HEK293 (cell line): ENCODE measurements around the gene ZC3H8.

Source experiments
- CTCF ChIA-PET: fragments of 350-600 bp; formaldehyde crosslinking; extraction: SDS; loops from one replicate; lab custom pipeline; 2021; ENCODE audit warnings: antibody characterized with exemption; lab: Yijun Ruan, JAX
- POLR2A ChIA-PET: fragments of 300-600 bp; formaldehyde crosslinking; extraction: SDS; loops from one replicate; lab custom pipeline; 2020; ENCODE audit warnings: antibody characterized with exemption, inconsistent platforms; lab: Yijun Ruan, JAX
- H3K27ac ChIP-seq: fragments of 200-500 bp; sonication (Bioruptor generic); 2 replicates; pipeline ENCODE4 v1.5.1; 2014; ENCODE audit warnings: low read depth, low read length, control low read depth, inconsistent platforms; ENCODE audit errors: extremely low read depth
- H3K36me3 ChIP-seq, 2 experiments: fragments of 200-500 bp in 1 of 2; sonication (Bioruptor generic) in 1 of 2; 1 replicate in 1 of 2; 2 replicates in 1 of 2; pipeline ENCODE4 v1.5.1; 2014 to 2017; ENCODE audit warnings: inconsistent platforms in 2 of 2, low read length in 2 of 2; ENCODE audit not compliant: control insufficient read depth in 2 of 2, insufficient read depth in 1 of 2
- H3K4me1 ChIP-seq: fragments of 200-500 bp; sonication (Bioruptor generic); 2 replicates; pipeline ENCODE4 v1.5.1; 2014; ENCODE audit warnings: mild to moderate bottlenecking, low read length, inconsistent platforms; ENCODE audit not compliant: control insufficient read depth, insufficient read depth
- H3K4me3 ChIP-seq: 2 replicates; pipeline ENCODE4 v1.5.1; 2011; ENCODE audit warnings: low read depth, mild to moderate bottlenecking, control low read depth, low read length, moderate library complexity
- H3K9me3 ChIP-seq: fragments of 200-500 bp; sonication (Bioruptor generic); 2 replicates; pipeline ENCODE4 v1.5.1; 2014; ENCODE audit warnings: low read depth, low read length, inconsistent platforms; ENCODE audit not compliant: control insufficient read depth, insufficient read depth
- GLIS2 ChIP-seq: fragments of 450-650 bp; formaldehyde crosslinking; IDR thresholded peaks from 2 replicates; pipeline ENCODE4 v1.5.1; 2016; ENCODE audit warnings: missing biosample characterization, missing genetic modification characterization
- HOXD13 ChIP-seq: sonication (generic); formaldehyde crosslinking; IDR thresholded peaks from 2 replicates; pipeline ENCODE4 v1.8.0; 2022; ENCODE audit warnings: missing genetic modification reagents, borderline replicate concordance
- KLF1 ChIP-seq: fragments of 450-650 bp; formaldehyde crosslinking; IDR thresholded peaks from 2 replicates; pipeline ENCODE4 v1.5.1; 2016; ENCODE audit warnings: missing biosample characterization, missing genetic modification characterization
- ZEB2 ChIP-seq: fragments of 450-650 bp; formaldehyde crosslinking; IDR thresholded peaks from 2 replicates; pipeline ENCODE4 v1.5.1; 2016; ENCODE audit warnings: missing biosample characterization, missing genetic modification characterization
- ZNF121 ChIP-seq: fragments of 450-650 bp; formaldehyde crosslinking; IDR thresholded peaks from 2 replicates; pipeline ENCODE4 v1.5.1; 2016; ENCODE audit warnings: missing biosample characterization, missing genetic modification characterization
- ZNF16 ChIP-seq: fragments of 450-650 bp; formaldehyde crosslinking; IDR thresholded peaks from 2 replicates; pipeline ENCODE4 v1.5.1; 2016; ENCODE audit warnings: low read depth, missing biosample characterization, missing genetic modification characterization
- ZNF174 ChIP-seq: fragments of 450-650 bp; formaldehyde crosslinking; IDR thresholded peaks from 2 replicates; pipeline ENCODE4 v1.5.0; 2017; ENCODE audit warnings: missing biosample characterization, mild to moderate bottlenecking, missing genetic modification characterization
- ZNF184 ChIP-seq: fragments of 450-650 bp; IDR thresholded peaks from 2 replicates; pipeline ENCODE4 v1.5.1; 2018; ENCODE audit warnings: missing biosample characterization, mild to moderate bottlenecking, missing genetic modification characterization
- ZNF214 ChIP-seq: fragments of 450-650 bp; formaldehyde crosslinking; IDR thresholded peaks from 2 replicates; pipeline ENCODE4 v1.5.1; 2017; ENCODE audit warnings: missing biosample characterization, mild to moderate bottlenecking, missing genetic modification characterization, borderline replicate concordance
- ZNF24 ChIP-seq: fragments of 450-650 bp; formaldehyde crosslinking; IDR thresholded peaks from 2 replicates; pipeline ENCODE4 v1.5.1; 2016; ENCODE audit warnings: missing biosample characterization, missing genetic modification characterization
- ZNF311 ChIP-seq: fragments of 450-650 bp; formaldehyde crosslinking; IDR thresholded peaks from 2 replicates; pipeline ENCODE4 v1.5.1; 2017; ENCODE audit warnings: missing biosample characterization, missing genetic modification characterization, borderline replicate concordance
- ZNF341 ChIP-seq: fragments of 450-650 bp; formaldehyde crosslinking; IDR thresholded peaks from 2 replicates; pipeline ENCODE4; 2016; ENCODE audit warnings: low read depth, missing biosample characterization, missing genetic modification characterization
- ZNF510 ChIP-seq: fragments of 450-650 bp; formaldehyde crosslinking; IDR thresholded peaks from 2 replicates; pipeline ENCODE4 v1.5.1; 2018; ENCODE audit warnings: mild to moderate bottlenecking, missing genetic modification characterization, missing biosample characterization; ENCODE audit not compliant: insufficient replicate concordance
- ZNF561 ChIP-seq: fragments of 450-650 bp; IDR thresholded peaks from 2 replicates; pipeline ENCODE4 v1.5.1; 2018; ENCODE audit warnings: missing biosample characterization, missing genetic modification characterization, borderline replicate concordance
- ZNF660 ChIP-seq: fragments of 450-650 bp; IDR thresholded peaks from 2 replicates; pipeline ENCODE4 v1.5.1; 2018; ENCODE audit warnings: missing biosample characterization, mild to moderate bottlenecking, missing genetic modification characterization
- ZNF677 ChIP-seq: fragments of 450-650 bp; IDR thresholded peaks from 2 replicates; pipeline ENCODE4 v1.5.0; 2018; ENCODE audit warnings: missing biosample characterization, mild to moderate bottlenecking, missing genetic modification characterization, moderate library complexity
- ZNF837 ChIP-seq: fragments of 450-650 bp; formaldehyde crosslinking; IDR thresholded peaks from 2 replicates; pipeline ENCODE4 v1.5.1; 2016; ENCODE audit warnings: missing biosample characterization, missing genetic modification characterization
- TF ChIP-seq, protein P1 (sequence below): fragments of 450-650 bp; formaldehyde crosslinking; IDR thresholded peaks from 2 replicates; pipeline ENCODE4 v1.5.1; 2016; ENCODE audit warnings: missing biosample characterization, missing genetic modification characterization
- TF ChIP-seq, protein P2 (sequence below): fragments of 450-650 bp; formaldehyde crosslinking; conservative IDR thresholded peaks from 2 replicates; pipeline ENCODE4 v1.5.1; 2016; ENCODE audit warnings: low read depth, missing biosample characterization, missing genetic modification characterization
- TF ChIP-seq, protein P3 (sequence below): fragments of 450-650 bp; formaldehyde crosslinking; IDR thresholded peaks from 2 replicates; pipeline ENCODE4 v1.5.1; 2016; ENCODE audit warnings: missing biosample characterization, missing genetic modification characterization
- TF ChIP-seq, protein P4 (sequence below): fragments of 450-650 bp; formaldehyde crosslinking; IDR thresholded peaks from 2 replicates; pipeline ENCODE4 v1.5.1; 2016; ENCODE audit warnings: missing biosample characterization, missing genetic modification characterization
- TF ChIP-seq, protein P5 (sequence below): fragments of 450-650 bp; formaldehyde crosslinking; optimal IDR thresholded peaks from 2 replicates; pipeline ENCODE3; 2016; ENCODE audit warnings: missing biosample characterization, mild to moderate bottlenecking, missing genetic modification characterization

The ZC3H8 gene

DNA sequence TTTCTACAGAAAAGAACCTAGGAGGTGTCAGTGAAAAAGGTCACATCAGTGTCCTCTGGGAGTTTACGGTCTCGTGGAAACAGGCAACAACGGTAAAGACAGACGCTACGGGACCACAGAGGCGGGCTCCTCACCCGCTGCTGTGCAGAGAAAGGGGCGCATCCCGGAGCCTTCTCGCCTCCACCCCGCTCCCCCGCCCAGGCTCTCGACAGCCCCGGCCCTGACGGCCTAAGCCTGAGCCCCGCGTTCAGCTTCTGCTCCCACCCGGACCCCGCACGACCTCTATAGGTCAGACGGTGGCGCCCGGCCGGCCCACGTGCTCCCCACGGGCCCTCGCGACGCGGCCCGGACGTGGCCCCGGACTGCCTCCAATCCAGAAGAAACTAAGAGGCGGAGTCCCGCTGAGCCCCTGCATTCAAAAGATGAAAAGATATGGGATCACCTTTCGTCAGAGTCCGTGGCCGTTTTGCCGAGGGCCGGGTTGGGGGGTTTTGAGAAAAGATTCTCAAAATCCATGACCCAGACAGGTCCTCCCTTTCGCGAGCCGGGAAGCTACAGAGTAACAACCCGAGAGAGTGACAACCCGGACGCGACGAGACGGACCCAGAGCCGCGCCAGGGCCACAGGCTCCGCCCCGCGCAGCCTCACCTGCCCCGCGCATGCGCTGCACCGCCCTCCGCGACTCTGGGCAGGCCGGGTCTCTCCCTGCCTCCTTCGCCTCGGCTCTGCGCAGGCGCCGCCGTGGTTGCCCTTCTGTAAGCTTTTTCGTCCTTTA, at the start of gene ZC3H8 (continued):
- TF ChIP-seq ZNF561 (tag by site-specific recombination) (0 out of 2 replicates have a peak, but pooled peaks have one; percentile 40), ZNF341 (no peak; the same call in 1 of the 2 replicates), ZNF121 (tag by site-specific recombination) (no peak), ZNF660 (peak; percentile 45; the same call in 1 of the 2 replicates), GLIS2 (tag by site-specific recombination) (no peak), ZNF214 (tag by site-specific recombination) (no peak)
- TF ChIP-seq, protein P1, sequence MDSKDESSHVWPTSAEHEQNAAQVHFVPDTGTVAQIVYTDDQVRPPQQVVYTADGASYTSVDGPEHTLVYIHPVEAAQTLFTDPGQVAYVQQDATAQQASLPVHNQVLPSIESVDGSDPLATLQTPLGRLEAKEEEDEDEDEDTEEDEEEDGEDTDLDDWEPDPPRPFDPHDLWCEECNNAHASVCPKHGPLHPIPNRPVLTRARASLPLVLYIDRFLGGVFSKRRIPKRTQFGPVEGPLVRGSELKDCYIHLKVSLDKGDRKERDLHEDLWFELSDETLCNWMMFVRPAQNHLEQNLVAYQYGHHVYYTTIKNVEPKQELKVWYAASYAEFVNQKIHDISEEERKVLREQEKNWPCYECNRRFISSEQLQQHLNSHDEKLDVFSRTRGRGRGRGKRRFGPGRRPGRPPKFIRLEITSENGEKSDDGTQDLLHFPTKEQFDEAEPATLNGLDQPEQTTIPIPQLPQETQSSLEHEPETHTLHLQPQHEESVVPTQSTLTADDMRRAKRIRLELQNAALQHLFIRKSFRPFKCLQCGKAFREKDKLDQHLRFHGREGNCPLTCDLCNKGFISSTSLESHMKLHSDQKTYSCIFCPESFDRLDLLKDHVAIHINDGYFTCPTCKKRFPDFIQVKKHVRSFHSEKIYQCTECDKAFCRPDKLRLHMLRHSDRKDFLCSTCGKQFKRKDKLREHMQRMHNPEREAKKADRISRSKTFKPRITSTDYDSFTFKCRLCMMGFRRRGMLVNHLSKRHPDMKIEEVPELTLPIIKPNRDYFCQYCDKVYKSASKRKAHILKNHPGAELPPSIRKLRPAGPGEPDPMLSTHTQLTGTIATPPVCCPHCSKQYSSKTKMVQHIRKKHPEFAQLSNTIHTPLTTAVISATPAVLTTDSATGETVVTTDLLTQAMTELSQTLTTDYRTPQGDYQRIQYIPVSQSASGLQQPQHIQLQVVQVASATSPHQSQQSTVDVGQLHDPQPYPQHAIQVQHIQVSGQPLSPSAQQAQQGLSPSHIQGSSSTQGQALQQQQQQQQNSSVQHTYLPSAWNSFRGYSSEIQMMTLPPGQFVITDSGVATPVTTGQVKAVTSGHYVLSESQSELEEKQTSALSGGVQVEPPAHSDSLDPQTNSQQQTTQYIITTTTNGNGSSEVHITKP, result no peak
- TF ChIP-seq, protein P2, sequence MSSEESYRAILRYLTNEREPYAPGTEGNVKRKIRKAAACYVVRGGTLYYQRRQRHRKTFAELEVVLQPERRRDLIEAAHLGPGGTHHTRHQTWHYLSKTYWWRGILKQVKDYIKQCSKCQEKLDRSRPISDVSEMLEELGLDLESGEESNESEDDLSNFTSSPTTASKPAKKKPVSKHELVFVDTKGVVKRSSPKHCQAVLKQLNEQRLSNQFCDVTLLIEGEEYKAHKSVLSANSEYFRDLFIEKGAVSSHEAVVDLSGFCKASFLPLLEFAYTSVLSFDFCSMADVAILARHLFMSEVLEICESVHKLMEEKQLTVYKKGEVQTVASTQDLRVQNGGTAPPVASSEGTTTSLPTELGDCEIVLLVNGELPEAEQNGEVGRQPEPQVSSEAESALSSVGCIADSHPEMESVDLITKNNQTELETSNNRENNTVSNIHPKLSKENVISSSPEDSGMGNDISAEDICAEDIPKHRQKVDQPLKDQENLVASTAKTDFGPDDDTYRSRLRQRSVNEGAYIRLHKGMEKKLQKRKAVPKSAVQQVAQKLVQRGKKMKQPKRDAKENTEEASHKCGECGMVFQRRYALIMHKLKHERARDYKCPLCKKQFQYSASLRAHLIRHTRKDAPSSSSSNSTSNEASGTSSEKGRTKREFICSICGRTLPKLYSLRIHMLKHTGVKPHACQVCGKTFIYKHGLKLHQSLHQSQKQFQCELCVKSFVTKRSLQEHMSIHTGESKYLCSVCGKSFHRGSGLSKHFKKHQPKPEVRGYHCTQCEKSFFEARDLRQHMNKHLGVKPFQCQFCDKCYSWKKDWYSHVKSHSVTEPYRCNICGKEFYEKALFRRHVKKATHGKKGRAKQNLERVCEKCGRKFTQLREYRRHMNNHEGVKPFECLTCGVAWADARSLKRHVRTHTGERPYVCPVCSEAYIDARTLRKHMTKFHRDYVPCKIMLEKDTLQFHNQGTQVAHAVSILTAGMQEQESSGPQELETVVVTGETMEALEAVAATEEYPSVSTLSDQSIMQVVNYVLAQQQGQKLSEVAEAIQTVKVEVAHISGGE (tag by site-specific recombination), result peak; percentile 87
- TF ChIP-seq, all 188 proteins: peak for 24

DNA sequence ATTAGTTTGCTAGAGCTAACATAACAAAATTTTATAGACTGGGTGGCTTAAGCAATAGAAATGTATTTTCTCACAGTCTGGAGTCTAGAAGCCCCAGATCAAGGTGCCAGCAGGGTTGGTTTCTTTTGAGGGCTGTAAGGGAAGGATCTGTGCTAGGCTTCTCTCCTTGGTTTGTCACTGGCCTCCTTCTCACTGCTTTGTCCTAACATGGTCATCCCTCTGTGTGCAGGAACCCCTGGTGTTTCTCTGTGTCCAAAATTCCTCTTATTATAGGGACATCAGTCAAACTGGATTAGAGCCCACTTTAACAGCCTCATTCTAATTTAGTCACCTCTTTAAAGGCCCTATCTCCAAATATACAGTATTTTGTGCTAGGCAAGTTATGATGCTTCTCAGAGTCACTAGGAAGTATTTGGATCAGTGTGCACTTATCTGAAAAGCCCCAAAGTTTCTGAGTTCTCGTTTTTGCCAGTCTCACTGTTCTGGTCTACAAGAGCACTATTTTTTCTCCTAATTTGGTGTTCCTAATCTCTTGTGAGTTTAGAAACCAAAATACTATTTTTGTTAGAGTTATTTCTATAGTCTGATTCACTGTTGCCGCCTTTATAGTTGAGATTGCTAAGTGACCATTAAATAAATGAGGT, 49.6 kb upstream of the ZC3H8 start:
- CTCF ChIA-PET, result no interaction called here
- POLR2A ChIA-PET, result no interaction called here
- peaks cover 3% of the 10 kb centered on the region; the same call in 1 of the 2 replicates for H3K4me1 ChIP-seq
- no peak for TF ChIP-seq ZNF121 (tag by site-specific recombination)
- TF ChIP-seq ZNF24, result no peak
- TF ChIP-seq ZNF311 (tag by site-specific recombination), result no peak
- no peak for TF ChIP-seq ZNF174 (tag by site-specific recombination)
- no peak for TF ChIP-seq ZEB2
- no peak for TF ChIP-seq ZNF510
- no peak for TF ChIP-seq ZNF677 (tag by site-specific recombination)
- TF ChIP-seq ZNF837 (tag by site-specific recombination), result no peak
- TF ChIP-seq, protein P3, sequence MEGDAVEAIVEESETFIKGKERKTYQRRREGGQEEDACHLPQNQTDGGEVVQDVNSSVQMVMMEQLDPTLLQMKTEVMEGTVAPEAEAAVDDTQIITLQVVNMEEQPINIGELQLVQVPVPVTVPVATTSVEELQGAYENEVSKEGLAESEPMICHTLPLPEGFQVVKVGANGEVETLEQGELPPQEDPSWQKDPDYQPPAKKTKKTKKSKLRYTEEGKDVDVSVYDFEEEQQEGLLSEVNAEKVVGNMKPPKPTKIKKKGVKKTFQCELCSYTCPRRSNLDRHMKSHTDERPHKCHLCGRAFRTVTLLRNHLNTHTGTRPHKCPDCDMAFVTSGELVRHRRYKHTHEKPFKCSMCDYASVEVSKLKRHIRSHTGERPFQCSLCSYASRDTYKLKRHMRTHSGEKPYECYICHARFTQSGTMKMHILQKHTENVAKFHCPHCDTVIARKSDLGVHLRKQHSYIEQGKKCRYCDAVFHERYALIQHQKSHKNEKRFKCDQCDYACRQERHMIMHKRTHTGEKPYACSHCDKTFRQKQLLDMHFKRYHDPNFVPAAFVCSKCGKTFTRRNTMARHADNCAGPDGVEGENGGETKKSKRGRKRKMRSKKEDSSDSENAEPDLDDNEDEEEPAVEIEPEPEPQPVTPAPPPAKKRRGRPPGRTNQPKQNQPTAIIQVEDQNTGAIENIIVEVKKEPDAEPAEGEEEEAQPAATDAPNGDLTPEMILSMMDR (tag by site-specific recombination), result no peak
- TF ChIP-seq ZNF16, result no peak
- no peak for TF ChIP-seq KLF1
- TF ChIP-seq, protein P4, sequence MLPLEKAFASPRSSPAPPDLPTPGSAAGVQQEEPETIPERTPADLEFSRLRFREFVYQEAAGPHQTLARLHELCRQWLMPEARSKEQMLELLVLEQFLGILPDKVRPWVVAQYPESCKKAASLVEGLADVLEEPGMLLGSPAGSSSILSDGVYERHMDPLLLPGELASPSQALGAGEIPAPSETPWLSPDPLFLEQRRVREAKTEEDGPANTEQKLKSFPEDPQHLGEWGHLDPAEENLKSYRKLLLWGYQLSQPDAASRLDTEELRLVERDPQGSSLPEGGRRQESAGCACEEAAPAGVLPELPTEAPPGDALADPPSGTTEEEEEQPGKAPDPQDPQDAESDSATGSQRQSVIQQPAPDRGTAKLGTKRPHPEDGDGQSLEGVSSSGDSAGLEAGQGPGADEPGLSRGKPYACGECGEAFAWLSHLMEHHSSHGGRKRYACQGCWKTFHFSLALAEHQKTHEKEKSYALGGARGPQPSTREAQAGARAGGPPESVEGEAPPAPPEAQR (tag by site-specific recombination), result no peak
- TF ChIP-seq ZNF184 (tag by site-specific recombination), result no peak
- TF ChIP-seq HOXD13 (CRISPR knock-in tag), result no peak
- TF ChIP-seq, protein P5, sequence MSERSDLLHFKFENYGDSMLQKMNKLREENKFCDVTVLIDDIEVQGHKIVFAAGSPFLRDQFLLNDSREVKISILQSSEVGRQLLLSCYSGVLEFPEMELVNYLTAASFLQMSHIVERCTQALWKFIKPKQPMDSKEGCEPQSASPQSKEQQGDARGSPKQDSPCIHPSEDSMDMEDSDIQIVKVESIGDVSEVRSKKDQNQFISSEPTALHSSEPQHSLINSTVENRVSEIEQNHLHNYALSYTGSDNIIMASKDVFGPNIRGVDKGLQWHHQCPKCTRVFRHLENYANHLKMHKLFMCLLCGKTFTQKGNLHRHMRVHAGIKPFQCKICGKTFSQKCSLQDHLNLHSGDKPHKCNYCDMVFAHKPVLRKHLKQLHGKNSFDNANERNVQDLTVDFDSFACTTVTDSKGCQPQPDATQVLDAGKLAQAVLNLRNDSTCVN (tag by site-specific recombination), result no peak

More for the DNA sequence above, 49.6 kb upstream of the ZC3H8 start:
- H3K9me3 ChIP-seq, result no peaks in the 10 kb centered on the region
- H3K4me3 ChIP-seq, result no peak overlapping the region
- no peak overlapping the region for H3K27ac ChIP-seq
- H3K36me3 ChIP-seq, result no peaks in the 10 kb centered on the region
